NCI-H748 (cell line): ENCODE measurements around the gene AXL.
"Not testable (repeated sequence)": the region's sequence is repeated elsewhere in the genome, so short reads cannot be mapped to it uniquely, and the experiment has no call there.

Experiments
- DNase-seq: peaks from one replicate; lab custom pipeline; 2025; ENCODE audit not compliant: unreplicated experiment; lab: John Stamatoyannopoulos, UW

AXL gene

DNA sequence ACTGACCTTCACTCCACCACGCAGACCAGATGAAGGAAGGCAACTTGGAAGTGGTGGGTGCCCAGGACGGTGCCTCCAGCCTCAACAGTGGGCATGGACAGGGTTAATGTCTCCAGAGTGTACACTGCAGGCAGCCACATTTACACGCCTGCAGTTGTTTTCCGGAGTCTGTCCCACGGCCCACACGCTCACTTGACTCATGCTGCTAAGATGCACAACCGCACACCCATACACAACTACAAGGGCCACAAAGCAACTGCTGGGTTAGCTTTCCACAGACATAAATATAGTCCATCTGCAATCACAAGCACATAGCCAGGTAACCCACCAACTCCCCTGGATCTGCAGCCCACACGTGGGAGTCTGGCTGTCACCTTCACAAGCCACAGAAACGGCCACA is 12.6 kb upstream of the AXL start:
- DNase-seq = no peak

DNA sequence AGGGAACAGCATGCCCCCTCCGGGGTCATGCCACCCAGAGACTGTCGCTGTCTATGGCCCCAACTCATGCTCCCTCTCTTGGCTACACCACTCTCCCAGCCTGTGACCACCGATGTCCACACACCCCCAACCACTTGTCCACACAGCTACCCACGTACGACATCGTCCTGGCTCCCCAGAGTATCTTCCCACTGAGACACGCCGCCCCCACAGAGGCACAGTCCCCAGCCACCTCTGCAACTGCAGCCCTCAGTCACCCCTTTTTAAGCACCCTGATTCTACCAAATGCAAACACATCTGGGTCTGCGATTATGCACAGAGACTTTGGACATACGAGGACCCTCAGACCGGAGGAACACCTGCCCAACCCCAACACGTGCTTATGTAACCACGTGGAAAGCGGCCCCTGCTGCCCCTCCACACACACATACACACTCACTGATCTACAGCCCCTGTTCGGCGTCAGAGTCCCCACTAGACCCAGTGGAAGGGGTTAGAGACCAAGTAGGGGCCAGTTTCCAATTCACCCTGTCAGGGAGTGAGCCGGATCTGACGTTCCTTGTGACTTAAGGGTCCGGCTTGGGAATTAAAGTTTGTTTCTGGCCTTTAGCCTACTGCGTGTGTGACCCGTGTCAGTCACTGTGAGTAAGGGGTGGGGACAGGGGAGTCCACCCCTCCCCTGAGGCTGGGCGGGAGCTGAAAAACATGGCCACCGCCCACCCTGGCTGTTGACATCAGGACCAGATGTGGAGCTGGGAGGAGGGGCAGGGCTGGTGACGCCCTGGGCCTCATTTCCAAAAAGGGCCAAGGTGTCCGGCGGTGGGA is 11.9 kb upstream of the AXL start:
- no peak for DNase-seq

DNA sequence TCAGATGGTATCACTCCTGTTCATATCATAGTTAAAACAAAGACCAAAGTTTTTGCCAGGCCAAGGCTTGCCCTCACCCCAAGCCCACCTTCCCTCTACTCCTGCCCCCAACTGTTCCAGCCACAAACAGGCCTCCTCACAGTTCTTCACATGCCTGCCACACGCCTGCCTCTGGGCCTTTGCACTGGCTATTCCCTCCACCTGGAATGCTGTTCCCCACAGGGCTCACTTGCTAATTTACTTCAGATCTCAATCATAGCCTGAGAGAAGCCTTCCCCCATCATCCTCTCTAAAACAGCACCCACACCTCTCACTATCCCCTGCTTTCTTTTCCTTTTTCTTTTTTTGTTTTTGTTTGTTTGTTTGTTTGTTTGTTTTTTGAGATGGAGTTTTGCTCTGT is 4.9 kb upstream of the AXL start:
- no peak for DNase-seq

DNA sequence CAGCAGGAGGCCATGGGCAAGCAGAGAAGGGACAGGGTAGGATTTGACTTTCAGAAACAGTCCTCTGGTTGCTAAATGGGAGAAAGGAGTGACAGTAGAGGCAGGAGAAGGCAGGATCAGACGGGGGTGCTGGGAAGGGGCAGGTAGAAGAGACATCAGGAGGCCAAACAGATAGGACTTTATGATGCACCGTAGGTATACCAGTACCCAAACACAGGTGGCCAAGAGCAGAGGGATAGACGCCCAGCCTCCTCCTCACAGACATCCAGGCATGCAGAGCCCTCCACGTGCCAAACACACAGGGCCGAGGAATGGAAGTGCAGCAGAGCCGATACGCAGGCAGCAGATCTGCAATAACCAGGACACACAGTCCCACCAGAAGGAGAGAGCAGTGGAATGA is 1.3 kb upstream of the AXL start:
- no peak for DNase-seq

DNA sequence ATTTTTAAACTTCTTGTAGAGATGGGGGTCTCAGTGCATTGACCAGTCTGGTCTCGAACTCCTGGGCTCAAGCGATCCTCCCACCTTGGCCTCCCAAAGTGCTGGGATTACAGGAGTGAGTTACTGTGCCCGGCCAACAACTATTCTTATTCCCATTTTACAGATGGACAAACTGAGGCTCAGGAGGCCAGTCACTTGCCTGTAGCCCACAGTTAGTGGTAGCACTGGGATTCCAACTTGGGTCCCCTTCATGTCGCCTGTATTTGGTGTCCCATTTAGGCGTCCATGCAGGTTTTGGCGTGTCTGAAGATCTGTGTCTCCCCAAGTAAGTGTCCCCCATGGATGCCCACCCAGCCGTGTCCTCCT is 791 bp upstream of the AXL start:
- DNase-seq = no peak

DNA sequence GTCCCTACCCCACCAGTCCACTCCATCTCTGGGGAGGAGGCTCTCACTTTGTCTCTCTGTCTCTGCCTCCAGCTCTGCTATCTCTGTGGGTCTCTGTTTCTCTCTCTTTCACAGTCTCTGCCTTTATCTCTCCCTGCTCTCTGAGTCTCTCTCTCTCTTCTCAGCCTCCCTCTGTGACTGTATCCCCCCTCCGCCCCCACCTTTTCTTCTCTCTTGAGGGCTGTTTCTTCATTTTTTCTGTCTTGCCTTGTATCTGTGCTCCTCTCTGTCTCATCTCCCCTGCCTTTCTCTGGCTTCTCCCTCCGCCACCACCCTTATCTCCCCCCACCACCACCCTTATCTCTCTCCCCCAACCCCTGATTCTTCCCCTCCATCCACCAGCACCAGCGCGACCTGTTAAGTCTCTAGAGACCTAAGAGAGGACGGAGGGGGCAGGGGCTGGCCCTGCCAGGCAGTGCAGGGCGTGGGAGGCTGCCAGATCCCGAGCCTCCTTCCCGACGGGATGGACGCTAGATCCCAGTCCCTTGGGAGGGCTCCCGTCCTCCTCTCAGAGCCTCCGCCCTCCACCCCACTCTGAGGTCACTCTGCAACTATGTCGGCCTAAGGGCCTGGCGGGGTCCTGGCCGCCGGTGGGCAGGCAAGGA is 1.0 kb downstream of the AXL start:
- no peak for DNase-seq

DNA sequence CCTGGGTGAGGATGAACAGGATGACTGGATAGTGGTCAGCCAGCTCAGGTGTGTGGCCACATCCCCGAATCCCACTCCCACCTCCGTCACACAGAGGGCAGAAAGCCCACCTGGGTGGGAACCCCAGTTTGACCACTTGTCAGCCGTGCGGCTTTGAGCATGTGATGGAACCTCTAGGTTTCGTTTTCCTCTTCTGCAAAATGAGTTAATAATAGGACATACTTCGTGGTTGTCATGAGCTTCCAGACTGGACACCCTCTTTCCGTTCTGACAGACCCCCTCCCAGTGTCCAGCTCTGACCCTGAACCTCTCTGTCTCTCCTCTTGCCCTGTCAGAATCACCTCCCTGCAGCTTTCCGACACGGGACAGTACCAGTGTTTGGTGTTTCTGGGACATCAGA is 1.8 kb downstream of the AXL start:
- no peak for DNase-seq

DNA sequence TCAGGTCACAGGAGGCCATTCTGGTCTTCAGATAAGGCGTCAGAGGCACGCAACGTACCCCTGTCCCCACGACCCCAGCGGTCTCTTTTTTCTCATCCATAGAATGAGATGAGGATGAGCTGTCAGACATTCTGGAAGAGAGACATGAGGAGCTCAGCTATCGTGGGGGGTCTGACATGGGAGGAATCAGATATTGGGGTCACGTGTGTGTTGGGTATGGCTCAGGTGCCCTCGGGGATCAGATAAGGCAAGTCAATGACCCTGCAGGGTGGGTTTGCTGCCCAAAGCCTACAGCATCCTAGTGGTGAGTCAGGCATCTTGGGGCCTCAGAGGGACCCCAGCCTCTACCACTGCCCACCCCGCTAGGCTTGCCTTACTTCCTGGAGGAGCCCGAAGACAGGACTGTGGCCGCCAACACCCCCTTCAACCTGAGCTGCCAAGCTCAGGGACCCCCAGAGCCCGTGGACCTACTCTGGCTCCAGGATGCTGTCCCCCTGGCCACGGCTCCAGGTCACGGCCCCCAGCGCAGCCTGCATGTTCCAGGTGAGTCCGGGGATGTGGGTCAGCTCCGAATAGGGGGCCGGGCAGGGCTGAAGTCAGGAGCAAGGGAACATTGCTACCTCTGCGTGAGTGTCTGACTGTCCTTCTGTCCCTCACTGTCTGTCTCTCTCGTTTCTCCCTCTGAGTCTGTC is 2.6 kb downstream of the AXL start:
- no peak for DNase-seq

DNA sequence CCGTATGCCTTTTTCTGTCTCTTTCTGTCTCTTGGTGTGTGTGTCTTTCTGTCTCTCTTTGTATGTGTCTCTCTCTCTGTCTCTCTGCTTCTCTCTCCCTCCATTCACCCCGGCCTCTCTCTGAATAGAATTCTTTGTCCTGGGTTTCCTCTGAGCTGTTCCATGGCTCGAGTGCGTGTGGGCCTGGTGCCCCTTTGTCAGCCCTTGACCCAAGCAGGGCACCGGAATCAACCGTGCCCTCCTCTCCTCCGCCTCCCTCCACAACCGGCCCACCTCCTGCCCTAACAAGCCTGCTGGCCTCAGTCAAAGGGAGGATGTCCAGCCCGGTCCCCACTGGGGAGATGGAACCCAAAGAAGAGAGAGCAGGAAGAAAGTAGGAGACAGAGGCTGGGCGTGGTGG is 3.2 kb downstream of the AXL start:
- DNase-seq = no peak

DNA sequence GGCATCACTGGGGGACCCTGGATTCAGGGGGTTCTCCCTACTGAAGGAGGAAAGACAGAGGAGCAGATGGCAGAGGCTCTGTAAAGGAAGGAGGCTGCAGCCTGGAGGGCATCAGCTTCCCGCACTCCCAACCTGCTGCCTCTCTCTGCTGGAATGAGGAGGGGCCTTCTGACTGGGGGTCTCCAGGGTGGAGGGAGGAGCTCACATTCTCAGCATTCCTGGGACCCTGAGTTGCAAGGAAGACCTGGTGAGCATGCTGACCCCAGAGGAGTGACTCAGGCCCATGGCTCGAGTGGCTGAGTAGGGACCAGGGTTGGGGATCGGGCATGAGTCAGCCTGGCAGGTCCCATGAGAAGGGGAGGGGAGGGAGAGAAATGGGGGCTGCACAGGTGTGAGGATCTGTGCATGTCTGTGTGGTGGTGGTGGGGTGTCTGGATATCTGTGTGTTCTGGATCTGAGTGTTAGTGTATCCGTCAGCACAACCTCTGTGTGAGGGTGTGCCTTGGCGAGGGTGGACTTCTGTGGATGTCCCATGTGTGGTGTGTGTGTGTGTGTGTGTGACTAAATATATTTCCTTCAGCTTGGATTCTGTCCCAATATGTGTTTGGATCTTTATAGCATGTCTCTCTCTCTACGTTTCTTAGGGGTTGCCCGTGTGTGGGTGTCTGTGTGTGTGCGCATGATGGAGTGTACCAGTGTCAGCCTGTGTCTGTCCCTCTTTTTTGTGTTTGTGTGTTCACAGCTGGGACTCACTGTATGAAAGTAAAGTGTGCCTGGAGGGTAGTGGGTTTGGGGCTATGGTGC is 4.6 kb downstream of the AXL start:
- no peak for DNase-seq

DNA sequence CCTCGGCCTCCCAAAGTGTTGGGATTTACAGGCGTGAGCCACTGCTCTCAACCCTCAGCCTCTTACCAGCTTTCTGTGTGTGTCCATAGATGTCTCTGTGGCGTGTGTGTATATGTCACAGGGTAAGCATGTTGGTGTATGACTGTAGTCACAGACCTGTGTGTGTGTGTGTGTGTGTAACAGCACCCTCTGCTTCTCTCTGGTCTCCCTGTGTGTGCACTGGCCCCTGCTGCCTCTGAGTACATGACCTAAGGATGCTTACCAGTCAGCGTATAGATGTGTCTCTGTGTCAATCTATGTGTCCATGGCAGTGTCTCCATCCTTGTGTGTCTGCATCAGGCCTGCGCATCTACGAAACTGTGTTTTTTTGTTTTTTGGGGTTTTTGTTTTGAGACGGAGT is 5.6 kb downstream of the AXL start:
- DNase-seq = no peak

DNA sequence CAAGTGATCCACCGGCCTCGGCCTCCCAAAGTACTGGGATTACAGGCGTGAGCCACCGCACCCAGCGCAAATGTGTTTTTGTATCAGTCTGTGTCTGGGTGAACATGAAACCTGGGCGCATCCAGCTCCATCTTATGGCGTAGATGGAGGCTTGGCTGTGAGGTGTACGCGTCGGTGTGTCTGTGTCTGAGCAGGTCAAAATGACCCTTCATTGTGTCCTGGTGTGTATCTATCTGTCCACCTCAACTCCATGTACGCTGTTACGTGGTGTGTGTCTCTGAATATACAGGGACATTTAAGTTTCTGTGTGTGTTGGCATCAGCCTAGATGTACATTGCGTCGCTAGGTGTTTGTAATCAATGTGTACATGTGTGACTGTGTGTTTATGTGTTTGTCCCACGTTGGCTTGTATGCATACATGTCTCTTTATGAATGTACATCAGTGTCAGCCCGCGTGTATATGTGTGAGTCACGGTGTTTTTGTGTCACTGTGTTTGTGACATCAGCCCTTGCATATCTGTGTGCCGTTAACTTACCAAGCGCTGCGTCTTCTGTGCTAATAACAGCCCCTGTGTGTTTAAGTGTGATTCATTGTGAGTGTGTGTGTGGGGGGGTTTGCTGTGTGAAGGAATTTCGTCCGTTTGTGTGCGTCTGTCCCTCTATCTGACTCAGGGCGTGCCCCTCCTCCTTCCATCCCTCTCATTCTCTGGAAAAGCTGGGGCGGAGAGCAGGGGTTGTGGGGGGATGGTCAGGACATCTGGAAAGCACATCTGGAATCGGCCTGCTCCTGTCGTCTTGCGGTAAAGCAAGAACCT is 6.4 kb downstream of the AXL start:
- no peak for DNase-seq

DNA sequence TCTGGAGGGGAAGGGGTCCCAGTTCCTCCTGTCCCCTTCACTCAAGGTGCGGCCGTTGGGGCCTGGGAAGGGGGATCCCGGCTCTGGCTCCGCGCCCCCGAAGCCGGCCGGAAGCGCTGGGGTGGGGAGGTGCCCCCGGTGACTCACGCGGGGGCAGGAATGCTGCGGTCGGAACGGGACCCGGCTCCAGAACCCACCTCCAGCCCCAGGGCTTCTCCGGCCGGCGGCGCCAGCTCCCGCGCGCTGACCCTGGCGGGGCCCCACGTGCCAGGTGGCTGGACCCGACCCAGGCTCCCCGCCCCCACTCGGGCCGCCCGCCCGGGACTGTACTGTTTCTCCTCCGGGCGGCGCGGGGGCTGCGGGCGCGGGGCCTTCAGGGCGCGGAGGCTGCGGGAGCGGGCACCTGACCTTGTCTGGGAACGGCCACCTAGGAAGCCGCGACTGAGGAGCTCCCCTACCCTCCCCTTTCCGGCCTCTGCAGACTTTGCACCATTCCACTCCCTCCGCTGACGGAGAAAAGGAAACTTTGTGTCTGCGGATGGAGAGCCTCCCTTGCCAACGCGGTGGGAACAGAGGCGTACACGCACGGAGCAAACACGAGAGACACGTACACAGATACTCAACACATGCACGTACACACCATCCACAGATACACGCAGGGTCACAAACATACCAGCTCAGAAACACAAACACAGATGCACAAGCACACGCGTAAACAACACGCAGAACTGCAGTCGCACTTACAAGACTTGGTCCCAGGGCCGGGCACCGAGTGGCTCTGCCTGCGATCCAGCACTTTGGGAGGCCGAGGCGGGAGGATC is 7.2 kb downstream of the AXL start:
- DNase-seq = peak; percentile 18

DNA sequence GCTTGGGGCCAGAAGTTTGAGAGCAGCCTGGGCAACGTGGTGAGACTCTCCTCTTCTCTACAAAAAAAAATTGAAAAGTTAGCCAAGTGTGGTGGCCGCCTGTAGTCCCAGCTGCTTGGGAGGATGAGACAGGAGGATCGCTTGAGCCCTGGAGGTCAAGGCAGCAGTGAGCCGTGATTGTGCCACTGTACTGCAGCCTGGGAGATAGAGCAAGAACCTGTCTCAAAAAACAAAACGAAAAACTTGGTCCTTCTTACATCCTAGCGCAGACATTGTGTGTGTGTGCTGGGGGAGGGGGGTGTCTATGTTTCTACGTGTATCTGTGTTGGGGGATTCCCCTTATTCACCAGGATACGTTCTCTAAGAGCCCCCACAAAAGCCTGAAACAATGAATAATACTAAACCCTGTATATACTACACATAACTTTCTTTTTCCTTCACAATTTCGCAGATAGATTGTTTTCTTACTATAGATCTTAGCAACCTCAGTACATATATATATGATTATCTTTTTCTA is 7.9 kb downstream of the AXL start:
- DNase-seq = no peak

DNA sequence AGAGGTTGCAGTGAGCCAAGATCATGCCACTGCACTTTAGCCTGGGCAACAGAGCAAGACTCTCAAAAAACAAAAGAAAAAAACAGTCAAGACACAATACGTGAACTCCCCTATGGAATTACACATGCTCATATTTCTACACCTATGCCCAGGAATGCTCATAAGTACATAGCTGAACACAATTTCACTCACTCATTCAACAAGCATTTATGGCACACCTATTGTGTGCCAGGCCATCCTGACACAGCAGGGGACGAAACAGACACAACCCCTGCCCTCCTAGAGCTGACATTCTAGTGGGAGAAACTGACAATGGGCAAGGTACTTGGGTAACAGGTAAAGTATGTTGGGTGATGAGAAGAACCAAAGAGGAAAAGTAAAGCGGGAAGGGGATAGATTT is 9.5 kb downstream of the AXL start:
- DNase-seq = no peak

DNA sequence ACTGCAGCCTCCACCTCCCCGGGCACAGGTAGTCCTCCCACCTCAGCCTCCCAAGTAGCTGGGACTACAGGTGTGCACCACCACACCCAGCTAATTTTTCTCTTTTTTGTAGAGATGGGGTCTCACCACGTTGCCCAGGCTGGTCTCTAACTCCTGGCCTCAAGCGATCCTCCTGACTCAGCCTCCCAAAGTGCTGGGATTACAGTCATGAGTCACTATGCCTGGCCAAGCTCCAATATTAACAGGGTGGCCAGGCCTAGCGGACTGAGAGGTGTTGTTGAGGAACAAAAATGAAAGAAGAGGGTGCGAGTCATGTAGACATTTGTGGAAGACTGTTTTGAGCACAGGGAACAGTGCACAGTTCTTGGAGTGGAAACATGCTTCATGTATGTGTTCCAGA is 10.3 kb downstream of the AXL start:
- not testable (repeated sequence) for DNase-seq

DNA sequence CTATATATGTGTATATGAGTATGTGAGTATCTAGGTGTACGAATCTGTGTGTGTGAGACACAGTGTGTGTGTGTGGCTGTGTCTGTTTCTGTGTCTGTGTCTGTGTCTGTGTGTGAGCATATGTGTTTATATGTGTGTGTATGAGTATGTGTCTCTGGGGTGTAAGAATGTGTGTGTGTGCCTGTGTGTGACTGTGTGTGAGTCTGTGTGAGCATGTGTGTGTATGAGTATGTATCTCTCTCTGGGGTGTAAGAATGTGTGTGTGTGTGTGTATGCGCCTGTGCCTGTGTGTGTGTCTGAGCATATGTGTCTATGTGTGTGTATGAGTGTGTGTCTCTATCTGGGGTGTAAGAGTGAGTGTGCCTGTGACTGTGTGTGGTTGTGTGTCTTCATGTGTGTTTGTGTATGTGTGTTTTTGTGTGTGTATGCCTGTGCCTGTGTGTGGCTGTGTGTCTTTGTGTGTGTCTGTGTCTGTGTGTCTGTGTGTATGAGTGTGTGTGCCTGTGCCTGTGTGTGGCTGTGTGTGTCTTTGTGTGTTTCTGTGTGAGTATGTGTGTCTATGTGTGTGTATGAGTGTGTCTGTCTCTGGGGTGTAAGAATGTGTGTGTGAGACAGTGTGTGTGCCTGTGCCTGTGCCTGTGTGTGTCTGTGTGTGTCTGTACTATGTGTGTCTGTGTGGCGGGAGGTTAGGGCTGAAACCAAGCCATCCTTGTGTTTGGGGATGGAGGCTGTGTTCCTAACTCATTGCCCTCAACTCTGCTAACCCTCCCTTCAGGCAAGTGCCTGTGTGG is 11.2 kb downstream of the AXL start:
- no peak for DNase-seq

DNA sequence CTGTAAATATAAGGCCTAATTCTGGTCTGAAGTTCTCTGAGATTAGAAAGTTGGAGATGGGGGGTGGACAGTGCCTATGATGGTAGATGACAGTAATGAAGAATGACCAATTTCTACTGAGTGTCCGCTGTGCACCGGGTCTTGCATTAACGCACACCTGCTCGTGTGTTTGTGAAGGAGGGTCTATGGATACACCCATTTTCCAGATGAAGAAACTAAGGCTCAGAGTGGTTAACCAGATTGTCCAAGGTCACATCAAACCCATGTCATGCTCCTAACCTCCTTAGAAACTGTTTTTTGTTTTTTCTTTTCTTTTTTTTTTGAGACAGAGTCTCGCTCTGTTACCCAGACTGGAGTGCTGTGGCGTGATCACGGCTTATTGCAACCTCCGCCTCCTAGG is 13.7 kb downstream of the AXL start:
- no peak for DNase-seq

DNA sequence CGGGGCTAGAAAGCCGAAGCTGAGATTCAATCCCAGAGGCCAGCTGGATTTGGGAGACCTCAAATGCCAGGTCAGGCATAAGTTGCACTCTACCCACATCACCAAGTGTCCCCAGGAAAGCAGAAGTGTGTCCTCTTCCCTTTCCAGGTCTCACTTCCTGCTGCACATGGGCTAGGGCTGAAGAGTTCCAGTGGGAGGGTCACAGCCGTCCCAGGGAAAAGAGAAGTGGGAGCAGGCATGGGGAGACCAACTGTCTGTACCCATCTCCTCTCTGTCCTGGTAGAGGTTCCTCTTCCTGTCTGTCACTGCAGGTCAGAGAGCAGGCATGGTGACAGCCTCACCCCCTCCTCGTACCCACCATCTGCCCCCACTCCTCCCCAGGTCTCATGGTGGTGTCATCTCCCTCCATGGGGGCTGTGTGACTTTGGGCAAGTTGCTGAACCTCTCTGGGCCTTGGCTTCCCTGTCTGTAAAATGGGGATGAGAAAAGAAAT is 14.8 kb downstream of the AXL start:
- no peak for DNase-seq
